HL-60/S4 treated with phorbol 12-myristate 13-acetate at 8.2 ng/mL for 4 days and 3 days (cell line): ENCODE data around the gene ING4.

ENCODE experiments used
- in situ Hi-C: fragments of 300-500 bp; cut with MboI; formaldehyde crosslinking; loops from 2 replicates; pipeline ENCODE4 v1.15.0; 2022; ENCODE audit warnings: low sequenced_read_pairs

Gene ING4

DNA sequence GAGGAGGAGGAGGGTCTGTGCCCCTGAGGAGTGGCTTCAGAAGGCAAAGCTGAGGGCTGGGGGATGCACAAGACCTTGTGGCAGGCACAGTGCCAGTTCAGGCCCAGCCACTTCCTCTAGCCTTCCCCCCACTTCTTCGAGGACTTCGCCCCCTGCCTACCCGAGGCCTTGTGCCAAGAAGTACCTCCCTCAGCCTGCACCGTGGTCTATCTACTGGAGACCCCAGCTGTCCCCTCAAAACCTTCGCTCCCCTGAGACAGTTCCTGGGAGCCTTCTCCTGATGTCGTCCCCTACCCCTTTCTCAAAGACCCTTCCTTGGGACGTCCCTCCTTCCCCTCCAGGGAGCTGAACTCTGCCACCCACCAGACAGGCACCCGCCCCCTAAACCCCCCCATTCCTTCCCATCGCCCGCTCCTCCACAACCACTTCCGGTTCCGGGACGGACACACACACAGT lies 25.7 kb upstream of the ING4 start:
- in situ Hi-C loops, result no loop called here

- in situ Hi-C loops, result no loop called here
Measured at GRCh38 chr12:6685814-6686213, 22.9 kb upstream of the ING4 start.

DNA sequence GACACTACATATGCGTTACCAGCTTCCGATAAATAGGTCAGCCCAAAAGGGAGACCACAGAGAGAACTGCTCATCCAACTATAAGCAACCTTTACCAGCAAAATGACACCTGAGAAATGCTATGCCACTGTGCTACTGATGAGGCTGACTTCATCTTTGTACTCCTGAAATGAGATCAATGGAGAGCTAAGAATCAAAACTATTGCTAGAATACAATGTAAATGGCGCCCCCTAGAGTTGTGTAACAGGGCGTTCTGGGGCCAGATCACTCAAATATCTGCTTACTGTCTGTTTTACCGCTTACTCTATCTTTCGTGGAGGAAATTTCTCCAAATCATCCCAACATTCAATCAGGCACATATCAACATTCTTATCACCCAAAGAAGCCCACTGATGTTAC lies 21.7 kb upstream of the ING4 start:
- in situ Hi-C loops, result no loop called here

DNA sequence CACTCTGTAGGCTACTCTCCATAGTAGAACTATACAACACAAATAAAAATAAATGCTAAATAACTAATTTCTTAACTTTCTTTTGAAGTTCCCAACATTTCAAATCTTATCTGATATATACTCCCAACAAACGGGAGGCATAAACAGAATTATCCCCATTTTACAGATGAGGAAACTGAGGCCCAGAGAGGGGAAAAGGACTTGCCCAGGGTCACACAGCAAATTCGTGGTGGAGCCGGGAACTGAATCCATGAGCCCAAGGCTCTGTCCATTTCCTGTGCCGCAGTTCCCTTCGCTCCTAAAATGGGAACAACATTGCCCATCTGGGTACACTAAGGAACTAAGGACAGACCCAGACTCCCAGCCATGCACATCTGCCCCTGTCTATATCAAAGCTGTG lies 14.0 kb upstream of the ING4 start:
- in situ Hi-C loops, result no loop called here

- in situ Hi-C loops, result no loop called here
Measured at GRCh38 chr12:6672143-6672542, 9.2 kb upstream of the ING4 start.

GRCh38 chr12:6667559-6668210 lies 4.8 kb upstream of the ING4 start:
- in situ Hi-C loops, result no loop called here

GRCh38 chr12:6666211-6666610 lies 3.3 kb upstream of the ING4 start:
- in situ Hi-C loops, result no loop called here

DNA sequence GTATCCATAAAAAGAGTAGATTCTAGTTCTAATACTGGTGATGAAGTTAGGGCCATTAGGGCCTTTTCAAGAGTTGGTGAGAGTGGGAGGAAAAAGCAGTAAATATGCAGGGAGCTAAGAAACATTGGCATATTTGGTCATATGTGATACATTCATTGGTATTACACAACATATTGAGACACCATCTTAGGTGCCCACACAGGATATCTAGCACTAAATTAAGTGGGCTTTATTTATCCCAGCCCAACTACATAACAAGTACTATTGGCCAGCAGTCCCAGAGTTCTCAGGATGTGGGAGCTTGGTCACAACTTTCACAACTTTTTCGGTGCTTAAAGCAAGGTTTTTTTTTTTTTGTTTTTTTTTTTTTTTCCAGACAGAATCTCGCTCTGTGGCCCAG lies 2.0 kb upstream of the ING4 start:
- in situ Hi-C loops, result no loop called here

DNA sequence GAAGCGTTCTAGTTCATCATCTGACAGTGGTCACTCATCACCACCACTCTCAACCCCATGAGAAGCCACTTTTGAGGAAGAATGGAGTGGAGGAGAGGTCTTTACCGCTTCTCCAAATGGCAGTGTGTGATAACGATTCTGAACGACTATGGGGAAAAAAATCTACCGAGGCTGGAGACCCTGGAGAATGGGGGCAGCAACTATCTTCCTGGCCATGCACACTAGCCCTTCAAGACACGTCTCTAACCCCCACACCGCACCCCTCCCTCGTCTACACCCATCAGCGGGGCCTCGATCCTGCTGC lies 365 bp downstream of the ING4 start:
- in situ Hi-C loops, result no loop called here

DNA sequence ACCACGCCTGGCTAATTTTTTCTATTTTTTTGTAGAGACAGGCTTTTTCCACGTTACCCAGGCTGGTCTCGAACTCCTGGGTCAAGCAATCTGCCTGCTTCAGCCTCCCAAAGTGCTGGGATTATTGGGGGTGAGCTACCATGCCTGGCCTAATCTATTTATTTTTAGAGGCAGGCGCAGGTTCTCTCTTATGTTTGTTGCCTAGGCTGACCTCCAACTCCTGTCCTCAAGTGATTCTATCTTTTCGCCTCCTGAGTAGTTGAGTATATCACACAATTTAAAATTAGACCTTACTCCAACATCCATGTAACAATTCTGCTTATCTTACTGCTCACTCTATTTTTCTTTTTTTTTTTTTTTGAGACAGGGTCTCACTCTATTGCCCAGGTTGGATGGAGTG lies 8.9 kb downstream of the ING4 start:
- in situ Hi-C loops, result no loop called here

DNA sequence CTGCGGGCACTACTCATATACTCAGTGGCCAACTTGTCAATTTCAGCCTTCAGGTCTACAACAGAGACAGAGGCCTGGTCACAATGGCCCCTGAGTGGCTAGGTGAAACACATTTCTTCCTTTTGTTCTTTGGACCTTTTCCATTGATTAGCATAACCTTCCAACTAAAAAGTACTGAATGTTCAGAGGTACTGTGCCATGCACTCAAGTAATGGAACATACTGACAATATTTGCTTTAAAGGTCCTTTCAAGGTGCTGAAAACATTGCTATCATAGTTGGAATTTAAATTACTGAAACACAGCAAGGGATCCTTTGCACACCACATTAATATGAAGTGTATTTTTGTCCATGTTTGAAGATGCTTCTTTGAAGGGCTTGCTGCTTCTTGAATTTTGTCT lies 9.6 kb downstream of the ING4 start:
- in situ Hi-C loops, result no loop called here

- in situ Hi-C loops, result no loop called here
Measured at GRCh38 chr12:6652391-6652790, 10.5 kb downstream of the ING4 start.

- in situ Hi-C loops, result no loop called here
Measured at GRCh38 chr12:6650832-6651231, 12.1 kb downstream of the ING4 start.

GRCh38 chr12:6647083-6647604 lies 15.8 kb downstream of the ING4 start, which contains the start of gene ACRBP:
TSS of gene ACRBP (minus strand) at chr12:6647432. CDS start at chr12:6647366, 66 bp downstream.
- in situ Hi-C loops, result no loop called here

- in situ Hi-C loops, result no loop called here
Measured at GRCh38 chr12:6646276-6647082, 16.4 kb downstream of the ING4 start.

- in situ Hi-C loops, result no loop called here
Measured at GRCh38 chr12:6644903-6645302, 18.0 kb downstream of the ING4 start.

GRCh38 chr12:6644257-6644596 lies 18.7 kb downstream of the ING4 start:
- in situ Hi-C loops, result no loop called here

GRCh38 chr12:6643569-6644256 lies 19.2 kb downstream of the ING4 start:
- in situ Hi-C loops, result no loop called here

GRCh38 chr12:6641131-6641530 lies 21.8 kb downstream of the ING4 start:
- in situ Hi-C loops, result no loop called here

GRCh38 chr12:6640497-6640896 lies 22.4 kb downstream of the ING4 start:
- in situ Hi-C loops, result no loop called here

GRCh38 chr12:6639151-6639801 lies 23.6 kb downstream of the ING4 start:
- in situ Hi-C loops, result no loop called here
